Ecto neural progenitor cell (in vitro differentiated cells): Measurements from ENCODE around the gene CES5A.
"Not testable (repeated sequence)": the region's sequence is repeated elsewhere in the genome, so short reads cannot be mapped to it uniquely, and the experiment has no call there.

Experiments used
- DNase-seq: peaks from one replicate; pipeline ENCODE4 v3.0.0-alpha.2; 2018; ENCODE audit warnings: low spot score

CES5A gene

DNA sequence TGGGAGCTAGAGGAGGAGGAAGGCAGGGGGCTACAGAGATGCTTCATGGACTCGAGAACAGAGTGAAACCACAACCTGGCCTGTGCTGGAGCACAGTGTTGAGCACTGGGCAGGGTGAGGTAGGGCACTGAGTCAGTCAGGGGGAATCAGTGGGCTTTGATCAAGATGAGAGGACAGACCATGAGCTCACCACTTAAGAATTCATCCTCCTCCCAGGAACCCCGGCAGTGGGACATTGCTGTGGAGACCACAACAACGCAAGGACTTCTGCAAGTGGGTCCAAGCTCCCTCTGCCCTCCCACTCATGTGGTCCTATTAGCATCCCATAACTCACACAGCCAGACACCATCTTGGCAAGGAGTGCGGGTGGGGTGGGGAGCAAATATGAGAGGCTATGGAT is 1.7 kb upstream of the CES5A start:
- DNase-seq, result no peak

DNA sequence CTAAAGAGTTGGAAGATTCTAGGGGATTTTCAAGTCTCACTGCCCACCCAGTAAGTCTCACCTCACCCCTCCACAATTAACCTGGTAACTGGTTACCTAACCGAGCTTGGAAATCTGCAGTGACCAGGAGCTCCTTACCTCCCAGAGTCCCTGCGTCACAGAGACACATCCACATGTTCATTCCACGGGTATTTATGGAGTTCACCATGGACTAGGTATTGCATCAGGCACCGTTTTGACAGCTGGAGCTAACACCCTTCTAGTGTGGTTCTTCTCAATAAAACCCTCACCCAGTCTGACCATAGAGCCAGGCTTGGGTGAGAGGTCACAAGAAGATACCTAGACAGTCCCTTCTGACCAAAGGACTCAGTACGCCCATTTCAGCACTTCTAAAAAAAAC is 2.1 kb downstream of the CES5A start:
- no peak for DNase-seq

DNA sequence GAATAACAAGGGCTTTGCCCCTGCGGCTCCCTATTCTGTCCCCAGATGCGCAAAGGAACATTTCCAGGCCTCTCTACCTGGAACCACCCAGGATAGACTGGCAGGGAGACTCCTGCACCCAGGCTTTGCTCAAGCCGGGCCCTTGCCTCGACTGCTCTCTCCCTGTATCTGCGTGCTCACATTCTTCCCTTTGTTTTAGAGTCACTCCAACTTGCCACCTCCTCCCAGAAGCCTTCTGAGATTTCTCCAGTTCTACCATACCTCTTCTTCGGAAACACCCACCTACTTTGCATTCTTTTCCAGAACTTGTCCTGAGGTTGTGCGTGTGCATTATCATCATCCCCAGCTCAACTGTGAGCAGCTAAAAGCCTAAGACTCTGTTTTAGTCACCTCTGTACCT is 3.0 kb downstream of the CES5A start:
- no peak for DNase-seq

DNA sequence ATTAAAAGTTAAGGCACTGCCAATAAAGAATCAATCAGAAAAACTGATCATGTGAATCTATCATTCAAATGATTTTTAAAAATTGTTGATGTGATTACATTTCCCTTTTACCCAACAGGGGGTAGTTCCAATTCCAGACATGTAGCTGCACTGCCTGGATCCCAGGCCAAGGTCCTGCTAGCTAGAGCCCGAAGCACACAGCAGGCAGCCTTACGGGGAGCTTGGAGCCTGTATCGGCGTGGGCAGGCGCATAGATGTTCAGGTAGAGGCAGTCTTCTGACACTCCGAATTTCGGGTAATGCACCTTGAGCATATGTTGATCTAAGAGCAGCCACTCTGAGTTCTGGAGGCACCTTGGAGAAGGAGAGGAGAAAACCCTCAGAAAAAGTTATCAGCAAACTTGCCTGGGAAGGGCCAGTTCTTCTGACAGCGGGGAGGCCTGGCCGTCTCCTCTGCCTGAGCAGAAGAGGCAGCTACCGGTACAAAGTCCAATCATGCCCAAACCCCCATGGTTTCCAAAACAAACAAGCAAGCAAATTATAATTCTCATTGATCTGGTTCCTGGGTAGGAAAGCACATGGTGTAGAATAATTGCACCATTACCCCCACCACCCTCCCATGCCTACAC is 3.6 kb downstream of the CES5A start:
- DNase-seq, result no peak

DNA sequence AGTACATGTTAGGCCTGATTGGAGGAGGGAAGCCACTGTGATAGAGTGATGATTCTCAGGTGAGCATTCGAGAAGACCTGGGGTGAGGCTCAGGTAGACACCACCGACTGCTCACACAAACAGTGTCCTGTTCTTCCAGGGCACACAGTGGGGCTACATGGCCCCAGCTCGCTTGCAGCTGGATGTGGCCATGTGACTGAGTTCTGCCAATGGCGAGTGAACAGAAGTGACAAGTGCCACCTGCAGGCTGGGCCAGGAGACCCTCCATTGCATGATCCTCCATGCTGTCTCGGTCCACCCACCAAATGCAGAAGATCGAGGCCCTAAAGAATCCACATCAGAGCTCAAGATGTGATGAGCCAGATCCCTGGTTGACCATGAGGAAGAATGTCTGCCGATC is 6.2 kb downstream of the CES5A start:
- no peak for DNase-seq

DNA sequence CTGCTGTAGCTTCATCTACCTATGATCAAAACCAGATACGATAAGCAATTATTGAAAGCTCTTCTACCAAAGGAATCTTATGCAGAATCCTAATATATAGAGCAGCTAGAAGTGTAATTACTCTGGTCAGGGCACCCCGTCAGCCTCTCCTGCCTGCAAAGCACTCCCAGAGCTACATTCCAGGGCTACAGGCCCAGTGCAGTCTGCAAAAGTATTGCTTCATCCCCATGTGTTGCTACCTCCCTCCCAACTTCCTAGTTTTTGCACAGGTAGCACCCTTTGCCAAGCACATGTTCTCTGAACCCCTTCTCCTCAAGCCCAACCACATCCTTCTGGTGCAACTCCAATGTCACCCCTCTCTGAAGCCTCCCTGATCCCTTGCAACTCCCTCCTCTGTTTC is 7.0 kb downstream of the CES5A start:
- DNase-seq, result no peak

DNA sequence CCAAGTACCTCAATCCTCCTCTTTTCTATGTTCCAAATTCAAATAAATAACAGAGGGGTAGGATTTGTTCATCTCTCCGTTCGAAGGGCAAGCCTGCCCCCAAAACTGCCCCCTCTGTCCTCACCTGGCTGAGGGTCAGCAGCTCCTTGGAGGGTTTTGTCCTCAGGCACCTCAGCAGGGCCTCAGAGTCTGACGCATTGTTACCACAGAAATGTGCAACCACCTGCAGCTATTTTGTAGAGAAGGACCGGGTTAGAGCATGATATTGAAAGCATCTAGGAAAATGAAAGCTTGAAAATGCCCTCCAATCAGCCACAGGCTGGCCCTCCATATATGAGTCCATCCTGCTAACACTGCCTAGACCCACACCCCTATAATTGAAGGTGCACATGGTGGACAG is 13.9 kb downstream of the CES5A start:
- DNase-seq, result no peak

DNA sequence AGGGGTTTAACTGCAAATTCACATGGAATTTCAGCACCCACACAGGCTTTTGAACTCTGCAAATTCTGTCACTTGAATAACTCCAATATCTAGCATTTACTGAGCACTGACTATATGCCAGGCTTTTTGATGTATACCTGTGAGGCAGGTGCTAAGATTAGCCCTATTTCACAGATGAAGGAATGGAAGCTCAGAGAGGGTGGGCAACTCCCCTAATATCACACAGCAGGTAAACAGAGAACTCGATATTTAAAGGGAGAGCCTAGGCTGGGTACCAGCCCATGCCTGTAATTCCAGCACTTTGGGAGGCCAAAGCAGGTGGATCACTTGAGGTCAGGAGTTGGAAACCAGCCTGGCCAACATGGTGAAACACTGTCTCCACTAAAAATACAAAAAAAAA is 17.5 kb downstream of the CES5A start:
- DNase-seq, result not testable (repeated sequence)

DNA sequence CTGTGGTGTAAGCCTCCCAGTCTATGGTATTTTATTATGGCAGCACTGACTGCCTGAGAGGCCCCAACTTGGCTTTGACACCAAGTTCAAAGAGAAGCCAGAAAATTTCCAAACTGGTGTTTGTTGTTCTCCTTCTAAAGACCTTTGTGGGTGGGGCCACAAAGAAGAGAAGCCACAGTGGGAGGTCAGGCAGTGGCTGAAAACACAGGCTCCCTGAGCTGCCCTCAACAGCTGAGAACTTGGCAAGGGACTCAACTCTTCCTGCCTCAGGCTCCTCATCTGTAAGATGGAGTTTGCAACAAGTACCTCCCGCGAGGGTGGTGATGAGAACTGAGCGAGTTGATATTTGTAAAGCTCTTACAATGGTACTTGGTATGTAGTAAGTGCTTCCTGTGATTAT is 18.2 kb downstream of the CES5A start:
- DNase-seq, result no peak

DNA sequence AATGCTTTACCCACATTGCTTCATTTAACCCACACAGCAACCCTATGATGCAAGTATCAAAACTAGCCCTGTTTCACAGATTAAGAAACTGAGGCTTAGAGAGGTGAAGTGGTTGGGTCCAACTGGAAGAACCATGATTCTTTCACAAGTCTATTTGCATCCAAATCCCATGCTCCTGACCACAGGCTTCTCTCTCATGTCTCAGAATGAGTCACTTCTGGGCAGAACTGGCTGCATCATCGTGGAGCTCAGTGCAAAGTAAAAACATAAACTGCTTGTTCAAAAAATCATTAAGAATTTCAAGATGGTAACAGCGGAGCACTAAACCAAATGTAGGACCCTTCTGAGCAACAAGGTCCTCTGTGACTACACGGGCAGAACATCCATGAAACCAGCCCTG is 22.1 kb downstream of the CES5A start:
- no peak for DNase-seq

DNA sequence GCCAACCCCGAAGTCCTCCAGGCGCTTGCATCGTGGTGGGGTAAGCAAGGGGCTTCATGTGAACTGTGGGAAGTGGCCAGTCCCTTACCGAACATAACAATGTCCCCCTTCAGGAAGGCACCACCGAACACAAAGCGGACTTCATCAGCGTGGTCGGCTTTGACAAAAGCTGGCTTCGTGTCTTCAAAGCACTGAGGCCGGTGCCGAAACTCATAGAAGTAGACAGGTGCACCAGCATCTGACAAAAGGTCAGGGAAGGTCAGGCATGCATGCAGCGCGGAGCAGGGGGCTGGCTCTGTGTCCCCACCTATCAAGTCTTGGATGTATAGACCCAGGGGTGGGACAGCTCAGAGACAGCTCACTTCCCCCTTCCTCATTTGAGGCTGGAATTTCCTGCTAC is 25.6 kb downstream of the CES5A start:
- no peak for DNase-seq

DNA sequence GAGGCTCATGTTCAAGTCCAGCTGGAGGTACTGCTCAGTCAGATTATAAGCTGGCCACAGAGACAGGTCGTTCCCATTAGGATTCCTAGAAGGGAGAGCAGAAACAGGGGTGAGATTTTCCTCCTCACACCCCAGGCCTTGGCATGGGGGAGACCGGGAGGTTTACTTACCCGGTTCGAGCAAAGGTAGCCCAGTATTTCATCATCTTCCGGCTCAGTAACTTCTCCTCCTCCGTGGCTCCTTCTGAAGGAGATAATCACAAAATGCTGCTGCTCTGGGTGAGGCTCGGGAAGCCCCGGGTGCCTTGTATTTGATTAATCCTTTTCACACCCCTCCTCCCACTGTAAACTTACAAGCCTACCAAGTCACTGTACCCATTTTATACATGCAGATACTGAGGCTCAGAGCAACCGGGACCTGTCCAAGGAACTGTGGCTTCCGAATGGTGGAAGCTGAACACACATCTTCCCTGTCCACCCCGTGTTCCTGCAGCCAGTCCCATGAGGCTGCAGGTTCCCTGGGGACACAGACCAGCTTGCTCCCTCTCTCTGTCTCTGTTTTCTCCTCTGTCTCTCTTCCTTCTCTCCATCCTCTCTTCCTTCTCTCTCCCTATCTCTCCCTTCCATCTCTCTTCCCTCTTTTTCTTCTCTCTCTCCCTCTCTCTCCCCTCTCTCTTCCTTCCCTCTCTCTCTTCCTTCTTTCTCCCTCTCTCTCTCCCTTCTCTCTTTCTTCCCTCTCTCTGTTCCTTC is 28.4 kb downstream of the CES5A start:
- DNase-seq, result no peak

DNA sequence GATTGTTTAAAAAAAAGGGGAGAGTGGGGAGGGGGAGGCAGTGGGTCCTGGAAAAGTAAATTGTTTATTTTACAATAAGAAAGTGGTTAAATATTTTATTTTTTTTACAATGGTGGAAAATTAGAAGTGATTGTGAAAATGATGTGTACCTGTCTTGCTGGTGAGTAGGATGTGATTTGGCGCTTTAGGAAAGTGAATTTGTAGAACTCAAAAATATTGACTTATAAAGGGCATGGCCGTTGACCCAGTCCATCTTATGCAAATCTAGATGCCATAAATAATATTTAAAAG is 32.1 kb downstream of the CES5A start:
- DNase-seq, result no peak

DNA sequence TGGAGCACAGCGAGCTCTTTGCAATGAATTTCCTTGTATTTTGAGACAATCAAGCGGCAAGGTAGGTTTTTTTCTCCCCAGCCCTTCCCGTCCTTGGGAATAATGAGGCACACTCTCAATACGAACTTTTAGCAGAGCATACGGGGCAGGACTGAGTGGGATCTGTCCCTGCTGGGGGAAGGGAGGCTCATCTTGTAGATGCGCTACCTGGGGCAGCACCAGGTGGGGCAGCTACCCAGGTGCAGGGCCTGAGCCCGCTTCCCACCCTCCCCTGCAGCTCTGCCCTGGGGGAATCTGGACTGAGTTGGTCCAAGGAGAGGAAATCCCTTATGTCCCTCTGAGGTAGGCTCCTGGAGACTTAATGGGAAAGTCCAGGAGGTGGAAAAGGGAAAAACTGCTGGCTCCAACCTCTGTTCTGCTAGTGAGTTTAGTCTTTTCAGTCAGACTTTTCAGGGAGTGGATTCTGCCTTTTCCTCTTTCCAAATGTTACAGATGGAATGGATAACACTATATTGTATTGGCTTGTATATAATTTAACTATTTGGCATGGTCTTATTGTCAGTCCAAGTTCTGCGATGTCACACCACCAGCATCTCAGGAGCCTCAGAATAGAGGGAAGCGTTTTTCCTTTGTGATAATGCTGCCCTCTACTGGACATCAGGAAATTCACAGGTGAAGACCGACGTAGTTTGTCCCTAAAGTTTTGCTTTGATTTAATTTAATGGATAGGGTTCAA is 32.6 kb downstream of the CES5A start:
- DNase-seq, result no peak

DNA sequence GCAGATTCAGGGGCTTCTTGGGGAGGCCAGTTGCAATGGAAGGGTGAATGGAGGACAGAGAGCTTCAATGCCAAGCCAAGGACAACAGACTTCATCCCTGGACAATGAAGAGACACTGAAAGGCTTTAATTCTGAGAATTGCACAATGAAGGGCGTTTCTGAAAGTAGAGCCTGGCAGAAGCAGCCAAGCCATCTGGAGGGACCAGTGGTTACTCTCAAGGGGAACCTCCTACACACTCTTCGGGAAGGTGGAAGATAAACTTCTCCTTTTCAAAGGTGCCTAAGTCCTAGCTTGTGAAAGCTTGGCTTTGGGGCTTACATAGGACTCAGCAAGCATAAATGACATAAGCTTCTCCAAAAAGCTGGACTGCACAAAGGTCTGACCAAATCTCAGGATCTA is 36.1 kb downstream of the CES5A start:
- no peak for DNase-seq

DNA sequence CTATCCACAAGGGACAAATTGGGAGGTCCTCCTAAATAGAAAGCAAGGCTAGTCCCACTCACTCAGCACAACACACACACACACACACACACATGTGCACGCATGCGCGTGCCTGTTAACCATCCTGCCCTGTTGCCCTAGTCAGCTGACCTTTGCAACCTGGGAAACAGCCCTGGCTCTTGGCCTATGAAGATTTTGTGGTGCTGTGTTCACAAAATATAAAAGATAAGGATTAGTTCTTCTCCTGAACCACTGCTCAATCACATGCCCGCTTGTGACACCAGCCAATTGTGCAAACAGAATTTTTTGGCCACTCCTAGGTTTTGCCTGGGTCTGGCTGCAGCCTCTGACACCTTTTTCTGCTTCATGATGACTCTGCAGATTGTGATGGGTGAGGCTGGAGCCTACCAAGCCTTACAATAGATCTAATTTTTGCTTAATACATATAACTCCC is 39.0 kb downstream of the CES5A start:
- no peak for DNase-seq

DNA sequence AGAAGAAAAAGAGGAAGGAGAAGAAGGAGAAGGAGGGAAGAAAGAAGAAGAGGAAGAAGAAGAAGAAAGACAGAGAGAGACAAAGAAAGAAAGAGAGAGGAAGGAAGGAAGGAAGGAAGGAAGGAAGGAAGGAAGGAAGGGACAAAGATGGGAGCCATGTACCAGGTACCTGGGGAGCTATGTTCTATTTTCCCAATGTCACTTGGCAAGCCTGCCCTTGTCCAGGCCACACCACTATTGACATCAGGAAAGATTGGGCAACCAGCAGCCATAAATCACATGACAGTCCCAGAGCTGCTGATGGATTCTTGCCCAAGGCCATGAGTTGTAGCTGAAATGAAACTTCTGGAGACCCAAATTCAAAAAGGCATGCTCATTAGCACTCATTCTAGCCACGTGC is 39.6 kb downstream of the CES5A start:
- DNase-seq, result no peak

DNA sequence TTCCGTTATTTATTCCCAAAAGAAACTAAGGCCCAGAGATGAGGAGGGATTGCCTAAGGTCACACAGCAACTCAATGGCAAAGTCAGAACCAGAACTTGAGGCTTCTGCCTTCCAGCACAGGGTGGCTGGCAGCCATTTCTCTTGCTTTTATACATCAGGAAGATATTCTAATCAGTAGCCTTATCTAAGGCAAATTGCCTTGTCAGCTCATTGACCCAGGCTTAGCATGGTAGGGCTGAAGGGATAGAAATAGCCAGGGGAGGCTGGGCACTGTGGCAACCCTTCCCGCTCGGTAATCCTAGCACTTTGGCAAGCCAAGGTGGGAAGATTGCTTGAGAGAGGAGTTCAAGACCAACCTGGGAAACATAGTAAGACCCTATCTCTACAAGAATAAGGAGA is 40.0 kb downstream of the CES5A start:
- not testable (repeated sequence) for DNase-seq

DNA sequence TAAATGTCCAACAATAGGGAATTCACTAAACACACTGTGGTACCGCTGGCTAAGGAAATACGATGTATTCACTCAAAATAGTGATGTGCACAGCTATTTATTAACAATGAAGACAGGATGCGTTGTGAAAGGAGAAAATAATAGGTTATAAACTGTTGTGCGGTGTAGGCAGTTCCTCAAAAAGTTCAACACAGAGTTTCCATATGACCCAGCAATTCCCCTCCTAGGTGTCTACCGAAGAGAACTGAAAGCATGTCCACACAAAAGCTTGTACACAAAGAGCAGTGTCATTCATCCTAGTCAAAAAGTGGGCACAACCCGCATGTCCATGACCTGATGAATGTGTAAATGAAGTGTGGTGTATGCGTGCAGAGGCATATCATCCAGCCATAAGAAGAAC is 41.1 kb downstream of the CES5A start:
- no peak for DNase-seq

DNA sequence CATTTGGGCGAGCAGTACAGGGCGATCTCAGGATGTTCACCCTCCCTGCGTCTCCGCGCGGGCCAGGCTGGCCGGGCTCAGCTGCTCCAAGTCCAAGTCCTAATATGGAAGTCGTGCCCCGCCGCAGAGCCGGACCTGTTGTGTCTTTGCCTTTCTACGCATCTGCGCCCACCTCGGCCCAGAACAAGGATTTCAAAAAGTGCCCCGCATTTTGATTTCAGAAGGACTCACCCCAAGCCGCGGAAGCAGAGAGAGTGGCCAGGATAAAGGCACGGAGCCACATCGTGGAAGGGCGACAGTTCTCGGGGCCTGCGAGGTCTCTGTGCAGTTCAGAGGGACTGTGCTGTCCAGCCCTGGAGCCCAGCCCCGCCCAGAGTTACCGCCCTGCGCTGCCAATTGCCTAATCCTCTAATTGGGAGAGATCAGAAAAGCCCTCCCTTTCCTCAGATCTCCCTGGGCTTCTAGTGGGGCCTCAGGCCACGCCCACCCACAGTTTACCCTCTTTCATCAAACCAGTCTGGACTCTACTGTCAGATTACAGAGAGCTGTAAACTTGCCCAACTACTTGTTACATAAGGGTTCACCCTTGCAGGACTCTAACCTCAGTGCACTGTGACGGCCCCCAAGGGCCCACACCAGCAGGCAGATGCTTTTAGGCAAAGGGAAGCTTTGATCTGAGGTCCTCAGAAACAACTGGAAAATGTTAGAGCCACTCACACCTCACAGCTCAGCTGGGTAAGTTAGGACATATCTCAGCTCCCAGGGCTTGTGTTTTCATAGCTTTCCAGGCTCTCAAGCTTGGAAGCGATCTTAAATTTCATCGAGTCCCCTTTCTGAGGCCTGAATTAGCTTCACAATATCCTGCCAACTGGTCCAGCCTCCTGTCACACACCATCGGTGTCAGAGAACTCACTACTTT is 42.1 kb downstream of the CES5A start, which contains the start of gene CES1:
TSS of gene CES1 (minus strand) at position 324 of the 919 bp plus-strand sequence. CDS start at position 283, 41 bp downstream.
- peak; percentile 83 for DNase-seq

DNA sequence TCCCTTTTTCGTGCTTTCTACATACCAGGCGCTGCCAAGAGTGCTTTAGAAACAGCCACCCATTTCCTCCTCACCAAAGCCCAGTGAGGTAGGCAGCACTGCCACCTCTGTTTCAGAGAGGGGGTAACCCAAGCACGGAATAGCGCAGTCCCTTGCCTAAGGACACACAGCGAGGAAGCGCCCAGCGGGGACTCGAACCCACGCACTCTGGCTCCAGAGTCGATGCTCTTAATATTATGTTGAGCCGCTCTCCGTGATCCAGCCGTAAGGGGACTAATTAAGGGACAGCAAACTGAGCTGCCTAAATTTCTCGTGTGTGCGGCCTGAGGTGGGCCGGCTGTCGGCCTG is 42.8 kb downstream of the CES5A start:
- DNase-seq, result no peak

DNA sequence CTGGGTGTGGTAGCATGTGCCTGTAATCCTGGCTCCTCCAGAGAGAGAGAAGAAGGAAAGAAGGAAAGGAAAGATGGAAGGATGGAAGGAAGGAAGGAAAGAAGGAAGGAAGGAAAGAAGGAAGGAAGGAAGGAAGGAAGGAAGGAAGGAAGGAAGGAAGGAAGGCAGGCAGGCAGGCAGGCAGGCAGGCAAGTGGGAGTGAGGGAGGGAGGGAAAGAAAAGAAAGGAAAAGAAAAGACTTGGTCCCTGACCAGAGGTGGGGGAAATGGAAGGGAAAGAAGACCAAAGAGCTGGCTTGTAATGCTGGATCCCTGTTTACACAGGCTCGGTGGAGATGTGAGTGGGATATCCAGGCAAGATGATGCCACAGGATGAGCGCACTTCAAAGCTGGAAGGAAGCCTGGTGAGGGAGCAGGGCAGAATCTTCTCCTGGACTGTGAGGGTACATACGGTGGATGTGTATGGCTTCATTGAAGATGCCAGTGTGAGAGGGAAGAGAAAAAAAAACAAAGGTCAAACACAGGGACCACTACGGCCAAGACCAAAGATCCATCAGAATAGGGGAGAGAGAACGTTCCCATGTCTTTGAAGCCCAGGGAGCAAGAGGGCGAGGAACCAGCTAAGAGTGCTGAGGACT is 44.4 kb downstream of the CES5A start:
- DNase-seq, result peak; percentile 9
